A549 (cell line): ENCODE results near the gene PRDM15.

ENCODE experiments used
- ATOH8 ChIP-seq: fragments of 250-450 bp; sonication (Bioruptor Pico); IDR thresholded peaks from 2 replicates; pipeline ENCODE4 v1.5.0; 2020; ENCODE audit warnings: low read depth, mild to moderate bottlenecking, moderate library complexity
- CHD2 ChIP-seq: fragments of 150-350 bp; IDR thresholded peaks from 2 replicates; pipeline ENCODE4 v1.6.1; 2014; ENCODE audit warnings: low read length; ENCODE audit not compliant: partially characterized antibody
- CTCF ChIP-seq: fragments of >200 bp; sonication (Bioruptor Twin); formaldehyde crosslinking; IDR thresholded peaks from 3 replicates; pipeline ENCODE4 v1.5.1; 2016
- ELK1 ChIP-seq: fragments of 150-350 bp; IDR thresholded peaks from 2 replicates; pipeline ENCODE4 v1.6.1; 2014; ENCODE audit warnings: low read depth, mild to moderate bottlenecking, low read length
- EP300 ChIP-seq, 2 experiments: fragments of >200 bp; sonication (Bioruptor Twin); formaldehyde crosslinking; IDR thresholded peaks; 2 replicates in 1 of 2; 3 replicates in 1 of 2; pipeline ENCODE4 v1.6.1; 2016 to 2017
- JUN ChIP-seq, 2 experiments: fragments of >200 bp; sonication (Bioruptor Twin); formaldehyde crosslinking; IDR thresholded peaks; 2 replicates in 1 of 2; 3 replicates in 1 of 2; pipeline ENCODE4 v1.6.1; 2016 to 2017
- MAX ChIP-seq: IDR thresholded peaks from 2 replicates; pipeline ENCODE4 v1.6.1; 2012
- NFE2L2 ChIP-seq: fragments of 150-350 bp; conservative IDR thresholded peaks from 2 replicates; pipeline ENCODE4 v1.6.1; 2014; ENCODE audit warnings: low read length
- PHF8 ChIP-seq: fragments of 200-600 bp; sonication (generic); IDR thresholded peaks from 2 replicates; pipeline ENCODE4 v1.6.1; 2016; ENCODE audit warnings: low read depth, mild to moderate bottlenecking, antibody characterized with exemption, moderate library complexity, borderline replicate concordance
- POLR2A ChIP-seq: IDR thresholded peaks from 2 replicates; pipeline ENCODE4 v1.6.1; 2012; ENCODE audit warnings: mild to moderate bottlenecking, low read length
- RAD21 ChIP-seq, 2 experiments: fragments of >200 bp in 1 of 2; sonication (Bioruptor Twin) in 1 of 2; formaldehyde crosslinking in 1 of 2; IDR thresholded peaks in 1 of 2; conservative IDR thresholded peaks in 1 of 2; 2 replicates in 1 of 2; 3 replicates in 1 of 2; pipeline ENCODE4 v1.6.1; 2012 to 2018; ENCODE audit warnings: inconsistent platforms in 1 of 2
- RFX5 ChIP-seq: fragments of 450-650 bp; IDR thresholded peaks from 2 replicates; pipeline ENCODE4 v1.7.1; 2014; ENCODE audit warnings: antibody characterized with exemption, mild to moderate bottlenecking, moderate library complexity
- SMC3 ChIP-seq: fragments of >200 bp; sonication (Bioruptor Twin); formaldehyde crosslinking; IDR thresholded peaks from 3 replicates; pipeline ENCODE4 v1.6.1; 2018; ENCODE audit warnings: inconsistent platforms
- ZSCAN20 ChIP-seq: fragments of 250-450 bp; sonication (Bioruptor Pico); IDR thresholded peaks from 2 replicates; pipeline ENCODE4 v1.8.0; 2022; ENCODE audit warnings: mild to moderate bottlenecking, moderate library complexity

GRCh38 chr21:41928621-41929220 lies 49.6 kb upstream of the PRDM15 start:
- TF ChIP-seq CTCF (no peak), POLR2A (no peak), JUN (IDR thresholded peaks at IDR 0.05) (no peak), ATOH8 (CRISPR knock-in tag) (no peak), ELK1 (no peak), RFX5 (no peak), CHD2 (no peak), MAX (no peak), ZSCAN20 (CRISPR knock-in tag) (no peak), PHF8 (no peak), SMC3 (no peak), EP300 (IDR thresholded peaks at IDR 0.05) (no peak), NFE2L2 (no peak), RAD21 (conservative IDR thresholded peaks at IDR 0.05 in 1 of 2, IDR thresholded peaks at IDR 0.05 in 1 of 2) (no peak)
